NT2/D1 (cell line): ENCODE results near the gene RAB34.
"Not testable (repeated sequence)": the region's sequence is repeated elsewhere in the genome, so short reads cannot be mapped to it uniquely, and the experiment has no call there.

ENCODE experiments used
- DNase-seq: peaks from one replicate; pipeline ENCODE4 v3.0.0-alpha.2; 2011; ENCODE audit warnings: low read depth, low spot score
- H3K27me3 ChIP-seq: 2 replicates; pipeline ENCODE4 v1.6.0; 2011; ENCODE audit warnings: mild to moderate bottlenecking; ENCODE audit not compliant: insufficient read length, insufficient read depth
- H3K36me3 ChIP-seq: 2 replicates; pipeline ENCODE4 v1.6.1; 2011; ENCODE audit warnings: mild to moderate bottlenecking, low read length, mixed read lengths; ENCODE audit not compliant: insufficient read depth, insufficient read length
- H3K4me1 ChIP-seq: 2 replicates; pipeline ENCODE4 v1.5.1; 2011; ENCODE audit not compliant: insufficient read depth, insufficient read length
- H3K4me3 ChIP-seq: 2 replicates; pipeline ENCODE4 v1.5.1; 2011; ENCODE audit warnings: low read depth; ENCODE audit not compliant: insufficient read length
- H3K9ac ChIP-seq: 2 replicates; pipeline ENCODE4 v1.6.0; 2011; ENCODE audit warnings: low read depth; ENCODE audit not compliant: insufficient read length
- H3K9me3 ChIP-seq: 2 replicates; pipeline ENCODE4 v1.5.1; 2011; ENCODE audit warnings: mild to moderate bottlenecking, low read length; ENCODE audit not compliant: insufficient read depth
- SUZ12 ChIP-seq: IDR thresholded peaks from 2 replicates; pipeline ENCODE4 v1.6.1; 2011; ENCODE audit not compliant: insufficient read length, insufficient read depth; ENCODE audit errors: extremely low read depth
- YY1 ChIP-seq: IDR thresholded peaks from 2 replicates; pipeline ENCODE4 v1.6.1; 2011; ENCODE audit not compliant: insufficient read length, insufficient read depth
- ZNF274 ChIP-seq: IDR thresholded peaks from 2 replicates; pipeline ENCODE4 v1.6.1; 2011; ENCODE audit warnings: mild to moderate bottlenecking, low read depth, low read length

RAB34 gene

GRCh38 chr17:28737770-28738679, 20.4 kb upstream of the RAB34 start:
- H3K4me3 ChIP-seq, result no peak overlapping the region
- H3K27me3 ChIP-seq, result no peaks in the 10 kb centered on the region
- TF ChIP-seq YY1 (no peak), SUZ12 (no peak), ZNF274 (no peak)
- H3K9ac ChIP-seq, result no peak overlapping the region
- peaks cover 2% of the 10 kb centered on the region for H3K4me1 ChIP-seq
- peaks cover 39% of the 10 kb centered on the region for H3K36me3 ChIP-seq
- no peak for DNase-seq
- no peaks in the 10 kb centered on the region for H3K9me3 ChIP-seq

GRCh38 chr17:28737316-28737715, 19.6 kb upstream of the RAB34 start:
- no peak for DNase-seq
- no peaks in the 10 kb centered on the region for H3K9me3 ChIP-seq
- TF ChIP-seq ZNF274, result no peak
- no peak for TF ChIP-seq YY1
- no peak for TF ChIP-seq SUZ12
- H3K4me3 ChIP-seq, result no peak overlapping the region
- H3K9ac ChIP-seq, result no peak overlapping the region
- peaks cover 39% of the 10 kb centered on the region for H3K36me3 ChIP-seq
- no peaks in the 10 kb centered on the region for H3K27me3 ChIP-seq
- H3K4me1 ChIP-seq, result peaks cover 2% of the 10 kb centered on the region

- H3K27me3 ChIP-seq, H3K4me1 ChIP-seq, H3K9ac ChIP-seq, DNase-seq, H3K4me3 ChIP-seq, H3K9me3 ChIP-seq: not testable (repeated sequence)
- peaks cover 39% of the 10 kb centered on the region for H3K36me3 ChIP-seq
Observed at GRCh38 chr17:28735913-28736769, 18.5 kb upstream of the RAB34 start.

DNA sequence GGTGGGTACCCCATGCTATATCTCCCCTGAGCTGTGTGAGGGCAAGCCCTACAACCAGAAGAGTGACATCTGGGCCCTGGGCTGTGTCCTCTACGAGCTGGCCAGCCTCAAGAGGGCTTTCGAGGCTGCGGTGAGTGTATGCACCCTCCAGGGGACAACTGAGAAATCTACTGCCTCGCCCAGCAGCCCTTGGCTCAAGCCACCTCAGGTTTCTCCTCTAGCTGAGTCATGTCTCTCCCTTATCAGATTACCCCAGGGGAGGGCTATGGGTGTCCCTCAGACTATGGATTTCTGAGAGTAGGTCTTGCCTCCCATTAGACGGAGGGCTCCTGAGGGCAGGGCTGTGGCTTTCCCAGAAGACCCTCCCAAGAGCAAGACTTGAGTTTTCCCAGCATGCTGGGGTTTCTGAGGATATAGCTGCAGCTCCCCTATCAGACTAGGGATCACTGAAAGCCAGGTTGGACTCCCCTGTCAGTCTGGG, 17.6 kb upstream of the RAB34 start:
- no peaks in the 10 kb centered on the region for H3K27me3 ChIP-seq
- no peaks in the 10 kb centered on the region for H3K9me3 ChIP-seq
- peaks cover 32% of the 10 kb centered on the region for H3K36me3 ChIP-seq
- no peak overlapping the region for H3K4me3 ChIP-seq
- no peak for DNase-seq
- TF ChIP-seq YY1, result no peak
- TF ChIP-seq ZNF274, result no peak
- no peak for TF ChIP-seq SUZ12
- peaks cover 2% of the 10 kb centered on the region for H3K4me1 ChIP-seq
- no peak overlapping the region for H3K9ac ChIP-seq

- DNase-seq, result no peak
- Histone ChIP-seq H3K4me1 (peaks cover 2% of the 10 kb centered on the region), H3K9me3 (no peaks in the 10 kb centered on the region), H3K4me3 (no peak overlapping the region), H3K36me3 (peaks cover 31% of the 10 kb centered on the region), H3K27me3 (no peaks in the 10 kb centered on the region), H3K9ac (no peak overlapping the region)
- TF ChIP-seq ZNF274, result no peak
- TF ChIP-seq SUZ12, result no peak
- TF ChIP-seq YY1, result no peak
Observed at GRCh38 chr17:28734712-28735241, 17.1 kb upstream of the RAB34 start.

DNA sequence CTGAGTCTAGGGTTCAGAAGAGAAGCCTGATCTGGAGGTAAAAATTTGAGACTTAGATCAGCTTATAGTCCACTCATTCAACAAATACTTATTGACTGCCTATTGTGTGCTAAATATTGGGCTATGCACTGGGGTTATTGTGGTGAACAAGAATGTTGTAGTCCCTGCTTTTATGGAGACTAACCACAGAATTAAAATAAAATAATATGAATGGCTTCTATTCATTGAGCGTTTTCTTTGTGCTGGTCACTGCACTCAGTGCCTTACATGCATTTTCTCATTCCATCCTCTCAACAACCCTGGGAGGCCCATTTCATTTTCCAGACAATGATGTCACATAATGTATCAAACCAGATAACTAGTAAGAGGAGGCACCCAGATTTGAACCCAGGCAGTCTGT, 15.7 kb upstream of the RAB34 start:
- H3K4me3 ChIP-seq, result no peak overlapping the region
- no peak overlapping the region for H3K9ac ChIP-seq
- TF ChIP-seq YY1, result no peak
- no peak for TF ChIP-seq ZNF274
- no peak for TF ChIP-seq SUZ12
- no peaks in the 10 kb centered on the region for H3K4me1 ChIP-seq
- no peaks in the 10 kb centered on the region for H3K27me3 ChIP-seq
- H3K36me3 ChIP-seq, result peaks cover 22% of the 10 kb centered on the region
- no peaks in the 10 kb centered on the region for H3K9me3 ChIP-seq
- no peak for DNase-seq

DNA sequence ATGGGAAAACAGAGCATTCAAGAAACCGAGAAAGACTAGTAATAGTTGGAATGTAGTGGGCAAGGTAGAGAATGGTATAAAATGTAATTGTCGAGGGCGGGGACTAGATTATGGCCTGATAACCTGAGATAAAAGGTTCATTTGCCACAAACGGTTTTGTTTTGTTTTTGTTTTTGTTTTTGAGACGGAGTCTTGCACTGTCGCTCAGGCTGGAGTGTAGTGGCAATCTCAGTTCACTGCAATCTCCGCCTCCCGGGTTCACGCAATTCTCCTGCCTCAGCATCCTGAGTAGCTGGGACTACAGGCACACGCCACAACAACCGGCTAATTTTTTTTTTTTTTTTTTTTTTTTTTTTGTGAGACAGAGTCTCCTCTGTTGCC, 12.3 kb upstream of the RAB34 start:
- Histone ChIP-seq H3K9me3 (no peaks in the 10 kb centered on the region), H3K27me3 (no peaks in the 10 kb centered on the region), H3K4me3 (no peak overlapping the region), H3K36me3 (peaks cover 10% of the 10 kb centered on the region), H3K4me1 (no peaks in the 10 kb centered on the region), H3K9ac (no peak overlapping the region)
- no peak for DNase-seq
- TF ChIP-seq YY1 (no peak), SUZ12 (no peak), ZNF274 (no peak)
